Activated T-cell treated with anti-CD3 and anti-CD28 coated beads, Interleukin-2, amount 50 U/mL, for 24 hours (primary cell): ENCODE results near the gene ANTXR1.

ENCODE experiments used
- DNase-seq: peaks from one replicate; pipeline ENCODE4 v3.0.0-alpha.2; 2020
- H3K27ac Mint-ChIP-seq: 2 replicates; pipeline ENCODE4 v1.8.0; 2020; ENCODE audit warnings: mild to moderate bottlenecking, mixed read lengths
- H3K27me3 Mint-ChIP-seq: 2 replicates; pipeline ENCODE4 v1.8.0; 2020; ENCODE audit warnings: mixed read lengths
- H3K36me3 Mint-ChIP-seq: 2 replicates; pipeline ENCODE4 v1.8.0; 2020; ENCODE audit warnings: low read depth, mixed read lengths
- H3K4me1 Mint-ChIP-seq: 2 replicates; pipeline ENCODE4 v1.8.0; 2020; ENCODE audit warnings: low read depth, mixed read lengths
- H3K4me3 Mint-ChIP-seq: 2 replicates; pipeline ENCODE4 v1.8.0; 2020; ENCODE audit warnings: mild to moderate bottlenecking, moderate library complexity, mixed read lengths
- H3K9me3 Mint-ChIP-seq: 2 replicates; pipeline ENCODE4 v1.8.0; 2020; ENCODE audit warnings: mixed read lengths

Gene ANTXR1

DNA sequence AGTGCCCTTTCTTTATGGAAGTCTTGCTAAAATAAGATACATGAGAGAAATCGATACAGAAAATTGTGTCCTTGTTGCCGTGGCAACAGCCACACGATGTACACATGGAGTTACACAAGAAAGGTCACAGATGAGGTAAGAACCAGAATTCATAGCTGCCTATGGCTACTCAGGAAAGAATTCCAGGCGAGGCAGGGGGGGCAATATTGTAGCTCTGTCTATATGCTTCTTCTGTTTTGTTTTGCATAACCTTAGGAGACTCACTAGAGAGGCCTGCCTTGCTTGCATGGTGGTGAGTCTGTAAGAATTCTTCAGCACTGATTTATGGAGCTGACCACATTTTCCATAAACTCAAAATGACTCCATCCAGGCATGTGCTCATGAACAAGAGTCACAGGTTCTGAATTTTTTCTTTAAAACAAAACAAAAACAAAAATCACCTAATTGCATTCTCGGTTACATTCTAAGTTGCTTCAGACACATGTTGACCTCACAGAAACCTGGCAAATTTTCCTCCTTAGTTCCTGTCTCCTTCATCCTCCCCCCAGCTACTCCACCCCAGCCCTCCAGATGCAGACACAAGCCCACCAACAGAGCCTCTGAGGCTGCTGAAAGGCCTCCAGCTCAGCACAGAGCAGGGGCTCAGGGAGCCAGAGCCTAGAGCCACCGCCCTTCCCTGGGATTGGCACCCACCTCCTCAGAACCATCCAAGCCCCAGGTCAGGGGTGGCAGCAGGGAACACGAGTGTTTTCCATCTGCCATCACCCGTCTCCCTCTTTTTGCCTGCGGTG is 183.5 kb downstream of the ANTXR1 start:
- no peaks in the 10 kb centered on the region for H3K36me3 Mint-ChIP-seq
- H3K4me1 Mint-ChIP-seq: no peaks in the 10 kb centered on the region
- no peak overlapping the region for H3K27ac Mint-ChIP-seq
- peaks cover 15% of the 10 kb centered on the region for H3K27me3 Mint-ChIP-seq
- H3K4me3 Mint-ChIP-seq: no peak overlapping the region
- no peak for DNase-seq
- H3K9me3 Mint-ChIP-seq: no peaks in the 10 kb centered on the region

DNA sequence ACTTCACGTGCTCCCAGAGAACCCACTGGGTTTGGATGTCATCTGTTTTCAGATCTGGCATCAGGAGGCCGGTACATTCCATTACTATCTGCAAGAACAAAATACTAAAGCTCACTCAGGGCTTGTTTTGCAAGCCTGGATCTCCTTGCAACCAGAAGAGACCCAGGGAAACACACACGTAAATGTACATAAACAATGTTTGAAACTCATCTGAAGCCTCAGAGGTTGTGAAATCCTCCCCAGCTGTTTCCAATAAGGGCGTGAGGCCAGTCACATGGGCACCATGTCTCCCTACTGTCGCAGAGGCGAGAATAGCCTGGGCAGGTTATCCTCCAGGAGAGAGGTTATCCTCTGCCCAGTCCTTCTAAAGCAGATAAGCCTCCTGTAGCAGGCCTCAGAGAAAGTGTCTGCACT is 187.1 kb downstream of the ANTXR1 start:
- Mint-ChIP-seq H3K4me3 (no peak overlapping the region), H3K4me1 (no peaks in the 10 kb centered on the region), H3K27me3 (peaks cover 8% of the 10 kb centered on the region), H3K36me3 (no peaks in the 10 kb centered on the region), H3K27ac (no peak overlapping the region), H3K9me3 (no peaks in the 10 kb centered on the region)
- DNase-seq: no peak

DNA sequence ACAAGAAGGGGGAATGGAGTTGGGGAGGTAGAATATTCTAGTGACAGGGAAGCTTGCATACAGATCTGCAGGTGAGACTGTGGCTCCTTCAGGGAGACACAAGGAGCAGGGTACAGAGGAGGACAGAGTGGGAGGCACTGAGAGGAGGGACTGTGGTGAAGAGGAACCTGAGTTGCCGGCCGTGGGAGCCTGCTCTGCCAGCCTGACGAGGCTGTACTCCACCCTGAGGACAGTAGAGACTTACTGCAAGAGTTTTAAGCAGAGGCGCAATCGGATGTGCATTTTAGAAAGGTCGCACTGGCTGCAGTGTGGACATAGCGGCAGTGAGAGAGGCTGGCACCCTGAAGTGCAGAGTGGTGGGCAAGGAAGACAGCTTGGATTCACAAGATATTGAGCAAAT is 188.3 kb downstream of the ANTXR1 start:
- DNase-seq: no peak
- no peak overlapping the region for H3K27ac Mint-ChIP-seq
- no peaks in the 10 kb centered on the region for H3K4me1 Mint-ChIP-seq
- H3K36me3 Mint-ChIP-seq: no peaks in the 10 kb centered on the region
- peaks cover 8% of the 10 kb centered on the region for H3K27me3 Mint-ChIP-seq
- H3K9me3 Mint-ChIP-seq: no peaks in the 10 kb centered on the region
- no peak overlapping the region for H3K4me3 Mint-ChIP-seq

DNA sequence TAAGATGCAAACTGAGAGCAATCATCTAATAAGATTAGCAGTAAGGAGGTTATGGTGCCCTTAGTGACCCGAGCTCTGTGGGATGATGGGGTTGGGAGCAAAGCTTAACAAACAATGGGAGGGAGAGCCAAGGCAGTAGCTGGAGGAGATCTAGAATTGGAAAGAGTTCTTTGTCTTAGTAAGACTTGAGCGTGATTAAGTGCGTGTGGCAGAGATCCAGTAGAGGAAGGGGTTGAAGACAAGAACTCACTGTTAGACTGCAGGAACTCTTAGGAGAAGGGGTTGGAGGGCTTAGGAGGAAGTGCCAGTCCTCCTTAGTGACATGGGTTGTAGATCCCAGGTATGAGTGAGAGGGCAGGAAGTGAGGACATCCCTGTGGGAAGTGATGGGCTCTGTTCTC is 189.3 kb downstream of the ANTXR1 start:
- H3K4me1 Mint-ChIP-seq: no peaks in the 10 kb centered on the region
- H3K4me3 Mint-ChIP-seq: no peak overlapping the region
- no peaks in the 10 kb centered on the region for H3K9me3 Mint-ChIP-seq
- peaks cover 8% of the 10 kb centered on the region for H3K27me3 Mint-ChIP-seq
- DNase-seq: no peak
- no peaks in the 10 kb centered on the region for H3K36me3 Mint-ChIP-seq
- H3K27ac Mint-ChIP-seq: no peak overlapping the region

DNA sequence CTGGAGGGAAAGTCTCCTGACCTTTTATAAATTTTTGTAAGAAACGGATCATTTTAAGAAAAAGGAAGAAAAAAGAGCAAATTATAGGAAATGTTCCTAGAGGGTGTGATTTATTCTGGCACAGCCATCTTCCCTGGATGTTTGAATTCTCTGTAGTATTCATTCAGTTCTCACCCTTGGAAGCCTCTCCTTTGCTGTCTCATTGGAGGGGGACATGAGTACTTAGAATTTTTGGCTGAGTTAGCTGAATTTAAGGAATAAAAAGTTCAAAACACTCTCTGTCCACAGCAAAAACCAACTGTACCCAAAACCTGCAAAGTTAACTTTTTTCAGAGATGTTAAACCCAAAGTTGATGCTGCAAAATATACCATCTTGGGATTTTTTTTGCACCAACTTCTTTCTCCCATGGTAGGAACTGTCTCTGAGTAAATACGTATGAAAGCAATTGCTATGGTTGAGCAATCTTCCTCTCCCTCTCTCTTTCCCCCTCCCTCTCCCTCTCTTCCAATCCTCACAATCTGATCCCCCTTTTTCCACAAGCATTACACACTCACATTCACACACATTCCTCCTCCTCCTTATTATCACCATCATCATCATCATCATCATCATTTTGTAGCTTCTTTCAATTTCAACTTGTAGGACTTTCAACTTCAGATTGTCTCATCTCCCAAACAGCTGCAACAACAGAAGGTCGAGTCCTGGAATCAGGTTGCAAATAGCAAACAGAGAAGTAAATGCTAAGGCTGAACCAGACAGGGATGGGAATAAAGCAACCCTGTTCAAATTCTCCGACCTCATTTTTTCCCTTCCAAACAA is 190.4 kb downstream of the ANTXR1 start:
- Mint-ChIP-seq H3K9me3 (no peaks in the 10 kb centered on the region), H3K36me3 (no peaks in the 10 kb centered on the region), H3K27me3 (peaks cover 10% of the 10 kb centered on the region), H3K27ac (no peak overlapping the region), H3K4me3 (no peak overlapping the region), H3K4me1 (no peaks in the 10 kb centered on the region)
- no peak for DNase-seq

DNA sequence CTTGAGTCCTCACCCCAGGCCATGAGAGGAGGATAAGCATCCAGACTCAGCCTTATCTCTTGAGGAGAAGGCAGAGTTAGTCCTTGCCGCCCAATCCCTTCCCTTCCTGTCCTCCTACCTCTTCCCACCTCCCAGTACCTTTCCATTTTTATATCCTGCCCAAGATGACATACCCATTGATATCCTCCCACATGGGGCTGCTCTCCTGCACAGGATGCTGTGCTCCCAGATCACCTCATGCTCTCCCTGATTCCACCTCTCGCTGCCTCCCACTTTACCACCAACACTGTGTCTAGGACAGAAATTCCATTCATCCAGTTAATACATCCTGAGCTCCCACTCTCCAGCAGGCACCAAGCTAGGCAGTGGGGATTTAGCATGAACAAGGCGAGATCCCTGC is 191.7 kb downstream of the ANTXR1 start:
- peaks cover 10% of the 10 kb centered on the region for H3K27me3 Mint-ChIP-seq
- DNase-seq: no peak
- no peak overlapping the region for H3K27ac Mint-ChIP-seq
- no peaks in the 10 kb centered on the region for H3K4me1 Mint-ChIP-seq
- no peaks in the 10 kb centered on the region for H3K9me3 Mint-ChIP-seq
- no peaks in the 10 kb centered on the region for H3K36me3 Mint-ChIP-seq
- no peak overlapping the region for H3K4me3 Mint-ChIP-seq

DNA sequence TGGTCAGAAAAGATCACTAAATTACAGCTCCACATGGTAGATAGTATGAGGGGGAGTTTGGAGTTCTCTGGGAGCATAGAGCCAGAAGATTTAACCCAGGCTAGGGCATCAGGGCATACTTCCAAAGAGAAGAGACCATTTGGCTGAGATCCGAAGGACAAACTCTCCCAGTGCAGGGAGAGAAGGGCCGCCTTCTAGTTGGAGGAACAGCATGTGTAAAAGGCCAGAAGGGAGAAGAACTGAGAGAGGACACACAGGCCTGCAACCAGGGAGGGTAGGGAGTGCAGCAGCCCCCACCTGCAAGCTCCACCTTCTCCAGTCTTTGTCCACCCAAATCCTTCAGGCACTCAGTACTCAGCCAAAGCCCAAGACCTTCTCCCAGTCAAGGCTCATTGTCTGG is 192.1 kb downstream of the ANTXR1 start:
- no peak for DNase-seq
- H3K9me3 Mint-ChIP-seq: no peaks in the 10 kb centered on the region
- H3K4me1 Mint-ChIP-seq: no peaks in the 10 kb centered on the region
- H3K4me3 Mint-ChIP-seq: no peak overlapping the region
- peaks cover 10% of the 10 kb centered on the region for H3K27me3 Mint-ChIP-seq
- no peak overlapping the region for H3K27ac Mint-ChIP-seq
- no peaks in the 10 kb centered on the region for H3K36me3 Mint-ChIP-seq

DNA sequence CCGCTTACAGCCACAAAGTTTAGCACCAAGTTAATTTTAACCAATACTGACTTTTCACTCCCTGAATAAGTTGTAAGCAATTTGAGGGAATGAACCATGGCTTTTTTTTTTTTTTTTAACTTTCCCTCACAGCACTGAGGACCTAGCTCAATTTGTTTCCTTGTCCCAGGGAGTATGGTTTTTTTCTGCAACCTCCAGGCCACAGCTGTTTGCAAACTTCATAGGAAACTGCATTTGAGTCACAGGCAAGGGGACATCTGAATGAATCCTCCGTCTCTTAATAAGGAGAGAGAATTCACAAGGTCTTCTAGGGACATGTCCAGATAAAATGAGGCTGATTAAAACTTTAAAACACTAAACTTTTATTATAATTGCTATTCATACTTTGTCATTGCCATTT is 192.5 kb downstream of the ANTXR1 start:
- no peak overlapping the region for H3K4me3 Mint-ChIP-seq
- no peak for DNase-seq
- no peaks in the 10 kb centered on the region for H3K36me3 Mint-ChIP-seq
- peaks cover 10% of the 10 kb centered on the region for H3K27me3 Mint-ChIP-seq
- H3K9me3 Mint-ChIP-seq: no peaks in the 10 kb centered on the region
- H3K27ac Mint-ChIP-seq: no peak overlapping the region
- no peaks in the 10 kb centered on the region for H3K4me1 Mint-ChIP-seq

DNA sequence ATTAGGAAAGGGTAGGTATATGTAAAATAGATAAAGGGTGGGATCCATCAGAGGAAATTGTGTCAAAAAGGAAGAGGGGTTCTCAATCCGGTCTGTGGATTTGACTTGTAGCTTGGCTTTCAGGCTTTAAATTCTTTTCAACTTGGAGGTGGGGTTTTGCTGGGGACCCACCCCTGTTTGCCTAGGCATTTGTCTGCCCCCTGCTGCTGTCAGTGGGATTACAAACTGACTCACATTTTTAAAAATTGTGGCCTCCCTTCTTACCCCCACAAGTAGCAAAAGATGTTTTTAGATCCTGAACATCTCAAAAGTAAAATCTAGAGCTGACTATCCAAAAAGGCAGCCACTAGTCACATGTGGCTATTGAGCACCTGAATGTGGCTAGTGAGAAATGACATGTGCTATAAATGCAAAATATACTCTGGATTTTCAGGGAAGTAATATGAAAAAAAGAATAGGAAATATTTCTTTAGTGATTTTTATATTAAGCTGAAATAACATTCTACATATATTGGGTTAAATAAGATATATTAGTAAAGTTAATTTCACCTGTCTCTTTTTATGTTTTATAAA is 195.1 kb downstream of the ANTXR1 start:
- DNase-seq: no peak
- Mint-ChIP-seq H3K27me3 (peaks cover 10% of the 10 kb centered on the region), H3K27ac (no peak overlapping the region), H3K4me3 (no peak overlapping the region), H3K36me3 (no peaks in the 10 kb centered on the region), H3K4me1 (no peaks in the 10 kb centered on the region), H3K9me3 (no peaks in the 10 kb centered on the region)

DNA sequence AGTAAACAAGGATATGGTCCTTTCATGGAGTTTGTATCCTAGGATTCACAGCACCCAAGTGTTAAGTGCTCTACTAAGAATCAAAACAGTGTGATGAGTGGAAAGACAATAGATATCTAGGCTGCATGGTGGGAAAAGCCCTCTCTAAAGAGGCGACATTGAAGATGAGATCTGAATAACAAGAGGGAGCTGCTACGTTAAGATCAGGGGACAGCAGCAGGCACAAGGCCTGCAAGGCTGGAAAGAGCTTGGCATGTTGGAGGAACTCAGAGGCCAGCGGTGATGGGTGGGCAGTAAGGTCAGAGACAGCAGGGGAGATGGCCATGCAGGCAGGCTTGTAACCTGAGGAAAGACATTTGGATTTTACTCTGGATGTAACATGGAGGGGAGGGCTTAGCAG is 196.5 kb downstream of the ANTXR1 start:
- no peaks in the 10 kb centered on the region for H3K36me3 Mint-ChIP-seq
- DNase-seq: no peak
- no peaks in the 10 kb centered on the region for H3K4me1 Mint-ChIP-seq
- peaks cover 7% of the 10 kb centered on the region for H3K27me3 Mint-ChIP-seq
- no peaks in the 10 kb centered on the region for H3K9me3 Mint-ChIP-seq
- no peak overlapping the region for H3K27ac Mint-ChIP-seq
- H3K4me3 Mint-ChIP-seq: no peak overlapping the region

DNA sequence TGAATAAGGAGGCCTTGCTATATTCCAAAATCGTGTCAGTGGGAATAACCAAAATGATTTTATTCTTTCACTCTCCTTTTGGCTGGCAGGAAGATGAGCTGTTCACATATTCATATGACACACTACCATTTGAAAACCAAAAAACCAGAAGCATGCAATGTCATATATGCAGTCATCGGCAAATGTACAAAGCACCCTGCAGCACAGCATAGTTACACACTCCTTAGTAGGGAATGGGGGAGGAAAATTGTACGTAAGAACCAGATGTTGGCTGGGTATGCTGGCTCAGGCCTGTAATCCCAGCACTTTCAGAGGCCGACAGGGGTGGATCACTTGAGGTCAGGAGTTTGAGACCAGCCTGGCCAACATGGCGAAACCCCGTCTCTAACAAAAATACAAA is 197.4 kb downstream of the ANTXR1 start:
- H3K27ac Mint-ChIP-seq: no peak overlapping the region
- peaks cover 2% of the 10 kb centered on the region for H3K27me3 Mint-ChIP-seq
- no peak for DNase-seq
- no peak overlapping the region for H3K4me3 Mint-ChIP-seq
- no peaks in the 10 kb centered on the region for H3K9me3 Mint-ChIP-seq
- H3K4me1 Mint-ChIP-seq: no peaks in the 10 kb centered on the region
- H3K36me3 Mint-ChIP-seq: no peaks in the 10 kb centered on the region

DNA sequence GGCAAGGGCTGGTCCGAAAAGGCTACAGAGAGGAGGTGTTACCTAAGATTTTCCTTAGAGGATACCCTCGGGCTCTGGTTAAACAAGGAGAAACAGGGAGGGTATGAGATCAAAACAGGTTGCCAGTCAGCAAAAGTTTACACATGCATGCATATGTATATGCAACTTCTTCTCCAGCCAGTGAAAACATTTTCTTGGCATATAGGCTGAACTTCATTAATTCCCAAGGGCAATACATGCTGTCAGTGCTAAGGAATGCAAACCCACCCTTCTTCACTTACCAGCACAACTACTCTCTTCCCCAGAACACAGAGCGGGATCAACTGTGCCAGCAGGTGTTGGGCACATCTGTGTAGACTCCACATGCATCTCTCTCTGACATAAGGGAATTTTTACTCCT is 198.1 kb downstream of the ANTXR1 start:
- Mint-ChIP-seq H3K4me1 (no peaks in the 10 kb centered on the region), H3K9me3 (no peaks in the 10 kb centered on the region), H3K27me3 (peaks cover 6% of the 10 kb centered on the region), H3K4me3 (no peak overlapping the region), H3K36me3 (no peaks in the 10 kb centered on the region), H3K27ac (no peak overlapping the region)
- no peak for DNase-seq

DNA sequence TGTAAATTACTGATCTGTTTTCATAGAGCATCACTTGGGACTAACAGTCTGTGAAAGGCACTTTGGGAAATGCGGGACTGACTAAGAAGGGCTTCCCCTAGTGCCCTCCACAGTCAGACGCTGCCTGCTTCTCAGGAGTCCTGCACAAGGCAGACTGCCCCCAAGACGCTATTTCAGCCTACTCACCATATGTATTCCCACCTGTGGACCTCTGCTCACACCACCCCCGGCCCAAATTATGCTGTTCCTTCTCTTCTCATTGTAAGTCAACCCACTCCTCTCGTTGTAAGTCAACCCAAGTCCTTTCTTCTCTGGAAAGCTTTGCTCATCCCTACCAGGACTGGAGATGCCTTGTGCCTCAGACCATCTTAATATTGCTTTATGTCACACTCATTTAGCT is 198.7 kb downstream of the ANTXR1 start:
- Mint-ChIP-seq H3K27ac (no peak overlapping the region), H3K9me3 (no peaks in the 10 kb centered on the region), H3K4me1 (no peaks in the 10 kb centered on the region), H3K27me3 (peaks cover 6% of the 10 kb centered on the region), H3K36me3 (no peaks in the 10 kb centered on the region), H3K4me3 (no peak overlapping the region)
- DNase-seq: no peak

DNA sequence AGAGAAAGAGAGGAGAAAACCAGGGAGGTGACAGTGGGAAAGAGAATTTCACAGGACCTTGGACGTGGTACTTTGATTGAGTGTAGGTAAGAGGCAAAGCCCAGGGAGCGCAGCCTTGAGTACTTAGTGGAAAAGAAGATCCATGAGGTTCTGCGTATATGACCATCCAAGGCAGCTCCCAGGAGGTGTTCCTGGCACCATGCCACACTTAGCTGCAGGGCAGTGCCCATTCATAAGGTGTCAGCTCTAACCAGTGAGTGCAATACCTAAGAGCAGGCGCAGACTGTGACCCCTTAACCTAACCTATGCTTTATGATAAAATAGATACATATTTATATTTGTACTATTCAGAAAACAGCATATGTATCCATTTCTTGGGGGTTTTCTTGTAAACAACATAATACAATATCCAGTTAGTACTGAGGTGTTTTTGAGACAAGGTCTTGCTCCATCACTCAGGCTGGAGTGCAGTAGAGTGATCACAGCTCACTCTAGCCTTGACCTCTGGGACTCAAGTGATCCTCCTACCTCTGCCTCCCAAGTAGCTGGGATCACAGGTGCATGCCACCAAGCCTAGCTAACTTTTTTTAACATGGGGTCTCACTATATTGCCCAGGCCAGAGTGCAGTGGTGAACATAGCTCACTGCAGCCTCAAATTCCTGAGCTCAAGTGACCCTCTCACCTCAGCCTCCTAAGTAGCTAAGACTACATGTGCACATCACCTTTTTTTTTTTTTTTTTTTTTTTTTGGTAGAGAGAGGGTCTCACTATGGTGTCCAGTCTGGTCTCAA is 199.5 kb downstream of the ANTXR1 start:
- H3K4me1 Mint-ChIP-seq: no peaks in the 10 kb centered on the region
- no peaks in the 10 kb centered on the region for H3K9me3 Mint-ChIP-seq
- peaks cover 6% of the 10 kb centered on the region for H3K27me3 Mint-ChIP-seq
- no peaks in the 10 kb centered on the region for H3K36me3 Mint-ChIP-seq
- no peak overlapping the region for H3K4me3 Mint-ChIP-seq
- no peak overlapping the region for H3K27ac Mint-ChIP-seq
- DNase-seq: no peak
